ENCODE data around the gene PSME2. TPM values are rescaled to one million over a fixed set of nuclear protein-coding genes. Genes with fewer than 3 reads are reported as not detected.

Gene PSME2
- total RNA-seq, 2 experiments from 2014 or later, result 188 to 290 TPM

- Histone ChIP-seq H3K4me2 (ENCODE audit: low read length) (no peak overlapping the region), H3K79me2 (ENCODE audit: insufficient read depth, low read depth, low read length) (peaks cover 11% of the 10 kb centered on the region; the same call in 1 of the 2 replicates), H3K4me1 (ENCODE audit: insufficient read depth, low read length, poor library complexity, severe bottlenecking) (peaks cover 16% of the 10 kb centered on the region), H3K9me2 (ENCODE audit: insufficient read depth, low read length) (no peaks in the 10 kb centered on the region), H3K4me3 (ENCODE audit: low read depth, low read length, poor library complexity, severe bottlenecking) (no peak overlapping the region), H3K27ac (ENCODE audit: low read depth, low read length, poor library complexity, severe bottlenecking) (no peak overlapping the region), H3K36me3 (ENCODE audit: insufficient read depth, low read length) (peaks cover 70% of the 10 kb centered on the region), H3K9me3 (ENCODE audit: low read length) (no peaks in the 10 kb centered on the region), H4K20me1 (ENCODE audit: insufficient read depth, low read length) (no peaks in the 10 kb centered on the region), H2AFZ (ENCODE audit: low read length) (no peak overlapping the region)
- POLR2A ChIA-PET, result no interaction called here
- intact Hi-C loops (cut with micrococcal nuclease; ENCODE audit: unreplicated experiment), result no loop called here
- CTCF ChIA-PET (ENCODE audit: unreplicated experiment), result no interaction called here
- TF ChIP-seq EZH2phosphoT487 (IDR thresholded peaks at IDR 0.05; ENCODE audit: borderline replicate concordance, low read depth, low read length), result no peak
- TF ChIP-seq CTCF (conservative IDR thresholded peaks at IDR 0.05; ENCODE audit: low read length), result no peak
- no peak for DNase-seq (ENCODE audit: low spot score)
- no TSS peak for BruUV-seq (replicated peaks)
Observed at GRCh38 chr14:24185026-24185425, 38.6 kb upstream of the PSME2 start.

- DNase-seq (ENCODE audit: low spot score), result no peak
- no peak for TF ChIP-seq CTCF (conservative IDR thresholded peaks at IDR 0.05; ENCODE audit: low read length)
- no peak for TF ChIP-seq EZH2phosphoT487 (IDR thresholded peaks at IDR 0.05; ENCODE audit: borderline replicate concordance, low read depth, low read length)
- no peaks in the 10 kb centered on the region for H3K9me2 ChIP-seq (ENCODE audit: insufficient read depth, low read length)
- no peak overlapping the region for H3K4me3 ChIP-seq (ENCODE audit: low read depth, low read length, poor library complexity, severe bottlenecking)
- intact Hi-C loops (cut with micrococcal nuclease; ENCODE audit: unreplicated experiment), result no loop called here
- H3K27ac ChIP-seq (ENCODE audit: low read depth, low read length, poor library complexity, severe bottlenecking), result no peak overlapping the region
- H3K9me3 ChIP-seq (ENCODE audit: low read length), result no peaks in the 10 kb centered on the region
- peaks cover 11% of the 10 kb centered on the region; the same call in 1 of the 2 replicates for H3K79me2 ChIP-seq (ENCODE audit: insufficient read depth, low read depth, low read length)
- no TSS peak for BruUV-seq (replicated peaks)
- H3K36me3 ChIP-seq (ENCODE audit: insufficient read depth, low read length), result peaks cover 74% of the 10 kb centered on the region
- CTCF ChIA-PET (ENCODE audit: unreplicated experiment), result no interaction called here
- H2AFZ ChIP-seq (ENCODE audit: low read length), result no peak overlapping the region
- H3K4me2 ChIP-seq (ENCODE audit: low read length), result no peak overlapping the region
- POLR2A ChIA-PET, result interaction anchor here (0.7 kb wide), 1 partner anchor 261 kb away, joined by 3 read pairs; no protein-coding TSS in a partner anchor
- peaks cover 15% of the 10 kb centered on the region for H3K4me1 ChIP-seq (ENCODE audit: insufficient read depth, low read length, poor library complexity, severe bottlenecking)
- H4K20me1 ChIP-seq (ENCODE audit: insufficient read depth, low read length), result no peaks in the 10 kb centered on the region
Observed at GRCh38 chr14:24184104-24184970, 37.9 kb upstream of the PSME2 start.

- DNase-seq (ENCODE audit: low spot score), result no peak
- Histone ChIP-seq H3K9me2 (ENCODE audit: insufficient read depth, low read length) (no peaks in the 10 kb centered on the region), H3K9me3 (ENCODE audit: low read length) (no peaks in the 10 kb centered on the region), H4K20me1 (ENCODE audit: insufficient read depth, low read length) (no peaks in the 10 kb centered on the region), H3K27ac (ENCODE audit: low read depth, low read length, poor library complexity, severe bottlenecking) (no peak overlapping the region), H2AFZ (ENCODE audit: low read length) (no peak overlapping the region), H3K79me2 (ENCODE audit: insufficient read depth, low read depth, low read length) (peaks cover 11% of the 10 kb centered on the region; the same call in 1 of the 2 replicates), H3K36me3 (ENCODE audit: insufficient read depth, low read length) (peaks cover 86% of the 10 kb centered on the region), H3K4me3 (ENCODE audit: low read depth, low read length, poor library complexity, severe bottlenecking) (no peak overlapping the region), H3K4me2 (ENCODE audit: low read length) (no peak overlapping the region), H3K4me1 (ENCODE audit: insufficient read depth, low read length, poor library complexity, severe bottlenecking) (peaks cover 9% of the 10 kb centered on the region)
- POLR2A ChIA-PET, result no interaction called here
- intact Hi-C loops (cut with micrococcal nuclease; ENCODE audit: unreplicated experiment), result no loop called here
- TF ChIP-seq CTCF (conservative IDR thresholded peaks at IDR 0.05; ENCODE audit: low read length), result no peak
- no peak for TF ChIP-seq EZH2phosphoT487 (IDR thresholded peaks at IDR 0.05; ENCODE audit: borderline replicate concordance, low read depth, low read length)
- CTCF ChIA-PET (ENCODE audit: unreplicated experiment), result no interaction called here
- BruUV-seq (replicated peaks), result no TSS peak
Observed at GRCh38 chr14:24183014-24183481, 36.6 kb upstream of the PSME2 start.
